HG03159 (cell line): Measurements from ENCODE around the gene CHMP6.
"Not testable (repeated sequence)": the region's sequence is repeated elsewhere in the genome, so short reads cannot be mapped to it uniquely, and the experiment has no call there.

Experiments used
- ATAC-seq: cut with Tn5 transposase; IDR thresholded peaks from one replicate; pipeline ENCODE4 v1.9.1; 2021; ENCODE audit warnings: mild to moderate bottlenecking, moderate library complexity; ENCODE audit not compliant: unreplicated experiment

CHMP6 gene

GRCh38 chr17:81011951-81012350 lies 20.3 kb downstream of the CHMP6 start:
- ATAC-seq = no peak

- ATAC-seq = no peak
Measured at GRCh38 chr17:81012574-81013447, 21.2 kb downstream of the CHMP6 start.

GRCh38 chr17:81013642-81014041 lies 22.0 kb downstream of the CHMP6 start:
- no peak for ATAC-seq

GRCh38 chr17:81015136-81015535 lies 23.5 kb downstream of the CHMP6 start:
- ATAC-seq = no peak

- no peak for ATAC-seq
Measured at GRCh38 chr17:81016575-81016974, 24.9 kb downstream of the CHMP6 start.

- ATAC-seq = not testable (repeated sequence)
Measured at GRCh38 chr17:81017330-81017729, 25.7 kb downstream of the CHMP6 start.

GRCh38 chr17:81018044-81018802 lies 26.6 kb downstream of the CHMP6 start:
- no peak for ATAC-seq

- no peak for ATAC-seq
Measured at GRCh38 chr17:81019563-81020442, 28.2 kb downstream of the CHMP6 start.

GRCh38 chr17:81020443-81020766 lies 28.8 kb downstream of the CHMP6 start:
- no peak for ATAC-seq

GRCh38 chr17:81020767-81021497 lies 29.3 kb downstream of the CHMP6 start:
- no peak for ATAC-seq

GRCh38 chr17:81021531-81022343 lies 30.1 kb downstream of the CHMP6 start:
- no peak for ATAC-seq

GRCh38 chr17:81022344-81022676 lies 30.7 kb downstream of the CHMP6 start:
- ATAC-seq = no peak

- no peak for ATAC-seq
Measured at GRCh38 chr17:81025065-81025740, 33.6 kb downstream of the CHMP6 start.

- no peak for ATAC-seq
Measured at GRCh38 chr17:81025741-81026129, 34.1 kb downstream of the CHMP6 start.

- no peak for ATAC-seq
Measured at GRCh38 chr17:81026266-81027036, 34.8 kb downstream of the CHMP6 start.

- ATAC-seq = no peak
Measured at GRCh38 chr17:81027038-81027437, 35.4 kb downstream of the CHMP6 start.

- no peak for ATAC-seq
Measured at GRCh38 chr17:81027591-81028505, 36.2 kb downstream of the CHMP6 start.

GRCh38 chr17:81028506-81028858 lies 36.8 kb downstream of the CHMP6 start:
- ATAC-seq = no peak
